OCI-LY3 (cell line): ENCODE results near the gene NFIA.

Experiments
- H2AFZ ChIP-seq: fragments of 200-600, 300-600 bp; shearing (Covaris generic); 2 replicates; pipeline ENCODE4 v1.6.0; 2014; ENCODE audit warnings: antibody characterized with exemption, low read depth, low read length
- H3K27ac ChIP-seq: fragments of 200-600, 300-600 bp; sonication (generic); 2 replicates; pipeline ENCODE4 v1.5.1; 2014; ENCODE audit warnings: mild to moderate bottlenecking, low read length, moderate library complexity, mixed read lengths
- H3K27me3 ChIP-seq: fragments of 200-600, 300-600 bp; sonication (generic); 2 replicates; pipeline ENCODE4 v1.6.1; 2014; ENCODE audit warnings: low read depth, low read length, mixed read lengths
- H3K36me3 ChIP-seq: fragments of 200-600, 300-600 bp; sonication (generic); replicated peaks from 2 replicates; pipeline ENCODE3; 2014; ENCODE audit warnings: low read depth, low read length, mixed read lengths
- H3K4me1 ChIP-seq: fragments of 300-600, 200-600 bp; sonication (generic); 2 replicates; pipeline ENCODE4 v1.6.1; 2014; ENCODE audit warnings: low read length, mixed read lengths
- H3K4me2 ChIP-seq: fragments of 200-600, 300-600 bp; sonication (generic); 2 replicates; pipeline ENCODE4 v1.6.1; 2014; ENCODE audit warnings: low read length, mixed read lengths
- H3K4me3 ChIP-seq: fragments of 300-600, 200-600 bp; sonication (generic); 2 replicates; pipeline ENCODE4 v1.5.1; 2014; ENCODE audit warnings: antibody characterized with exemption, mild to moderate bottlenecking, low read length, moderate library complexity
- H3K79me2 ChIP-seq: fragments of 300-600, 200-600 bp; shearing (Covaris generic); 2 replicates; pipeline ENCODE4 v1.6.1; 2014; ENCODE audit warnings: mild to moderate bottlenecking, low read length, mixed read lengths
- H3K9ac ChIP-seq: fragments of 300-600, 200-600 bp; shearing (Covaris generic); 2 replicates; pipeline ENCODE4 v1.6.0; 2014; ENCODE audit warnings: mild to moderate bottlenecking, low read length, moderate library complexity
- H3K9me3 ChIP-seq: fragments of 200-600, 300-600 bp; shearing (Covaris generic); 2 replicates; pipeline ENCODE4 v1.6.1; 2014; ENCODE audit warnings: low read length, mixed read lengths; ENCODE audit not compliant: insufficient read depth
- H4K20me1 ChIP-seq: fragments of 200-600, 300-600 bp; sonication (generic); 2 replicates; pipeline ENCODE4 v1.6.1; 2016; ENCODE audit warnings: low read length, mixed read lengths; ENCODE audit not compliant: insufficient read depth
- CTCF ChIP-seq: fragments of 200-600, 300-600 bp; sonication (generic); IDR thresholded peaks from 2 replicates; pipeline ENCODE4 v1.5.1; 2014; ENCODE audit warnings: antibody characterized with exemption, low read length, low read depth
- EZH2phosphoT487 ChIP-seq: fragments of 200-600 bp; shearing (Covaris generic); IDR thresholded peaks from 2 replicates; pipeline ENCODE4 v1.6.1; 2018; ENCODE audit warnings: antibody characterized with exemption, mixed run types, low read depth

Gene NFIA

GRCh38 chr1:61337441-61337951 lies 255.1 kb downstream of the NFIA start:
- no peak overlapping the region for H2AFZ ChIP-seq
- TF ChIP-seq CTCF = no peak
- no peak for TF ChIP-seq EZH2phosphoT487
- H3K4me3 ChIP-seq = no peak overlapping the region
- no peak overlapping the region for H3K27ac ChIP-seq
- H3K4me1 ChIP-seq = no peaks in the 10 kb centered on the region
- H4K20me1 ChIP-seq = no peaks in the 10 kb centered on the region
- H3K4me2 ChIP-seq = no peak overlapping the region
- H3K27me3 ChIP-seq = peaks cover 11% of the 10 kb centered on the region; the same call in 1 of the 2 replicates
- no peak overlapping the region for H3K9ac ChIP-seq
- no peaks in the 10 kb centered on the region for H3K9me3 ChIP-seq
- no peaks in the 10 kb centered on the region for H3K79me2 ChIP-seq
- no peaks in the 10 kb centered on the region for H3K36me3 ChIP-seq

- no peak overlapping the region for H3K27ac ChIP-seq
- H2AFZ ChIP-seq = no peak overlapping the region
- no peak overlapping the region for H3K9ac ChIP-seq
- peak overlapping the region; percentile 39 for H3K4me2 ChIP-seq
- H3K36me3 ChIP-seq = no peaks in the 10 kb centered on the region
- no peaks in the 10 kb centered on the region for H4K20me1 ChIP-seq
- no peaks in the 10 kb centered on the region for H3K79me2 ChIP-seq
- H3K4me1 ChIP-seq = no peaks in the 10 kb centered on the region
- 0 out of 2 replicates have a peak overlapping the region, but pooled peaks have one; percentile 35 for H3K4me3 ChIP-seq
- TF ChIP-seq EZH2phosphoT487 (no peak), CTCF (peak; percentile 45)
- no peaks in the 10 kb centered on the region for H3K9me3 ChIP-seq
- H3K27me3 ChIP-seq = peaks cover 11% of the 10 kb centered on the region; the same call in 1 of the 2 replicates
These were observed 255.9 kb downstream of the NFIA start for GRCh38 chr1:61337981-61338848.

- Histone ChIP-seq H2AFZ (no peak overlapping the region), H3K4me1 (no peaks in the 10 kb centered on the region), H3K79me2 (no peaks in the 10 kb centered on the region), H3K9ac (no peak overlapping the region), H3K27ac (no peak overlapping the region), H3K4me2 (peak overlapping the region; percentile 39; the same call in 1 of the 2 replicates), H3K27me3 (peaks cover 11% of the 10 kb centered on the region; the same call in 1 of the 2 replicates), H3K9me3 (no peaks in the 10 kb centered on the region), H3K4me3 (no peak overlapping the region), H3K36me3 (no peaks in the 10 kb centered on the region), H4K20me1 (no peaks in the 10 kb centered on the region)
- no peak for TF ChIP-seq CTCF
- TF ChIP-seq EZH2phosphoT487 = no peak
These were observed 256.5 kb downstream of the NFIA start for GRCh38 chr1:61338899-61339298.

GRCh38 chr1:61341426-61341825 lies 259.1 kb downstream of the NFIA start:
- Histone ChIP-seq H3K4me3 (no peak overlapping the region), H3K4me2 (no peak overlapping the region), H3K9me3 (no peaks in the 10 kb centered on the region), H3K4me1 (no peaks in the 10 kb centered on the region), H2AFZ (no peak overlapping the region), H3K36me3 (no peaks in the 10 kb centered on the region), H3K27ac (no peak overlapping the region), H4K20me1 (no peaks in the 10 kb centered on the region), H3K9ac (no peak overlapping the region), H3K27me3 (peaks cover 11% of the 10 kb centered on the region), H3K79me2 (no peaks in the 10 kb centered on the region)
- TF ChIP-seq CTCF (no peak), EZH2phosphoT487 (no peak)
